H9 (cell line): Measurements from ENCODE around the gene GAL3ST1. TPM values are rescaled to one million over a fixed set of nuclear protein-coding genes. Genes with fewer than 3 reads are reported as not detected.

Experiments used
- DNase-seq: peaks from one replicate; pipeline ENCODE4 v3.0.0-alpha.2; 2017
- H2AFZ ChIP-seq: one replicate; pipeline ENCODE4 v1.6.1; 2013; ENCODE audit warnings: mild to moderate bottlenecking, low read length, control low read depth, moderate library complexity
- H2AK5ac ChIP-seq: 2 replicates; pipeline ENCODE4 v1.6.1; 2013; ENCODE audit warnings: low read length, control low read depth, mixed read lengths; ENCODE audit not compliant: insufficient read length
- H2BK120ac ChIP-seq: one replicate; pipeline ENCODE4 v1.6.1; 2013; ENCODE audit warnings: low read depth, mild to moderate bottlenecking, low read length, control low read depth, inconsistent platforms; ENCODE audit not compliant: poor library complexity, severe bottlenecking
- H2BK12ac ChIP-seq: 2 replicates; pipeline ENCODE4 v1.6.1; 2013; ENCODE audit warnings: low read length, control low read depth, mixed read lengths, low read depth; ENCODE audit not compliant: insufficient read length
- H2BK15ac ChIP-seq: 2 replicates; pipeline ENCODE4 v1.6.1; 2013; ENCODE audit warnings: low read depth, low read length, control low read depth
- H2BK20ac ChIP-seq: one replicate; pipeline ENCODE4 v1.6.1; 2013; ENCODE audit warnings: low read depth, mild to moderate bottlenecking, low read length, control low read depth, inconsistent platforms; ENCODE audit not compliant: poor library complexity, severe bottlenecking
- H2BK5ac ChIP-seq: 2 replicates; pipeline ENCODE4 v1.6.1; 2013; ENCODE audit warnings: low read length, control low read depth, mixed read lengths; ENCODE audit not compliant: insufficient read length
- H3K14ac ChIP-seq: 2 replicates; pipeline ENCODE4 v1.6.1; 2013; ENCODE audit warnings: low read length, control low read depth; ENCODE audit not compliant: insufficient read depth
- H3K18ac ChIP-seq: 2 replicates; pipeline ENCODE4 v1.6.1; 2013; ENCODE audit warnings: low read depth, mild to moderate bottlenecking, mixed read lengths, low read length, control low read depth; ENCODE audit not compliant: insufficient read length
- H3K23ac ChIP-seq: 2 replicates; pipeline ENCODE4 v1.6.1; 2013; ENCODE audit warnings: low read length, control low read depth, mixed read lengths, low read depth; ENCODE audit not compliant: insufficient read length
- H3K23me2 ChIP-seq: 2 replicates; pipeline ENCODE4 v1.6.1; 2013; ENCODE audit warnings: low read depth, mild to moderate bottlenecking, mixed read lengths, low read length, control low read depth; ENCODE audit not compliant: insufficient read length, poor library complexity, severe bottlenecking
- H3K27ac ChIP-seq: 2 replicates; pipeline ENCODE4 v1.5.1; 2013; ENCODE audit warnings: low read length, control low read depth, mixed read lengths, low read depth; ENCODE audit not compliant: insufficient read length
- H3K27me3 ChIP-seq: 2 replicates; pipeline ENCODE4 v1.6.1; 2013; ENCODE audit warnings: low read length, control low read depth, inconsistent platforms; ENCODE audit not compliant: insufficient read depth
- H3K4ac ChIP-seq: 2 replicates; pipeline ENCODE4 v1.6.1; 2013; ENCODE audit warnings: low read depth, mild to moderate bottlenecking, control low read depth, inconsistent platforms, low read length, moderate library complexity
- H3K4me1 ChIP-seq: 2 replicates; pipeline ENCODE4 v1.6.1; 2013; ENCODE audit warnings: low read length, control low read depth, inconsistent platforms; ENCODE audit not compliant: insufficient read depth
- H3K4me2 ChIP-seq: 2 replicates; pipeline ENCODE4 v1.6.1; 2013; ENCODE audit warnings: low read length, control low read depth, mixed read lengths; ENCODE audit not compliant: insufficient read length, insufficient read depth
- H3K56ac ChIP-seq: 2 replicates; pipeline ENCODE4 v1.6.1; 2013; ENCODE audit warnings: low read depth, mild to moderate bottlenecking, mixed read lengths, low read length, control low read depth; ENCODE audit not compliant: insufficient read length
- H3K79me1 ChIP-seq: 2 replicates; pipeline ENCODE4 v1.6.1; 2013; ENCODE audit warnings: low read depth, mild to moderate bottlenecking, moderate library complexity, low read length, control low read depth, inconsistent platforms; ENCODE audit not compliant: insufficient read depth, poor library complexity, severe bottlenecking
- H3K79me2 ChIP-seq: 2 replicates; pipeline ENCODE4 v1.6.1; 2013; ENCODE audit warnings: low read length, control low read depth, inconsistent platforms; ENCODE audit not compliant: insufficient read depth
- H3K9ac ChIP-seq: 2 replicates; pipeline ENCODE4 v1.6.1; 2013; ENCODE audit warnings: low read length, control low read depth, mixed read lengths; ENCODE audit not compliant: insufficient read length; ENCODE audit errors: extremely low read depth
- H3K9me3 ChIP-seq: one replicate; pipeline ENCODE4 v1.6.1; 2013; ENCODE audit warnings: low read depth, low read length, inconsistent platforms; ENCODE audit not compliant: control insufficient read depth
- H3T11ph ChIP-seq: one replicate; pipeline ENCODE4 v1.6.1; 2013; ENCODE audit warnings: mild to moderate bottlenecking, low read length, control low read depth, inconsistent platforms
- H4K20me1 ChIP-seq: one replicate; pipeline ENCODE4 v1.6.1; 2013; ENCODE audit not compliant: control insufficient read depth, insufficient read length, insufficient read depth
- H4K5ac ChIP-seq: 2 replicates; pipeline ENCODE4 v1.6.1; 2013; ENCODE audit warnings: low read depth, mild to moderate bottlenecking, mixed read lengths, low read length, control low read depth; ENCODE audit not compliant: insufficient read length
- H4K8ac ChIP-seq: replicated peaks from 2 replicates; pipeline ENCODE4 v1.6.1; 2013; ENCODE audit warnings: low read length, control low read depth, mixed read lengths, low read depth; ENCODE audit not compliant: insufficient read length
- H4K91ac ChIP-seq: 2 replicates; pipeline ENCODE4 v1.6.1; 2013; ENCODE audit warnings: low read depth, mild to moderate bottlenecking, moderate library complexity, mixed read lengths, low read length, control low read depth; ENCODE audit not compliant: insufficient read length
- H3K27ac Mint-ChIP-seq, 3 experiments: 2 replicates in 2 of 3; 3 replicates in 1 of 3; pipeline ENCODE4 v1.8.0; 2020 to 2021; ENCODE audit warnings: mixed read lengths in 3 of 3, mild to moderate bottlenecking in 1 of 3, moderate library complexity in 1 of 3
- H3K27me3 Mint-ChIP-seq: 2 replicates; pipeline ENCODE4 v1.8.0; 2021; ENCODE audit warnings: low read depth, mild to moderate bottlenecking, moderate library complexity, mixed read lengths
- H3K36me3 Mint-ChIP-seq, 3 experiments: 2 replicates in 2 of 3; 3 replicates in 1 of 3; pipeline ENCODE4 v1.8.0; 2020 to 2021; ENCODE audit warnings: low read depth in 3 of 3, mixed read lengths in 3 of 3; ENCODE audit not compliant: insufficient read depth in 1 of 3
- H3K4me1 Mint-ChIP-seq, 2 experiments: 2 replicates each; pipeline ENCODE4 v1.8.0; 2020; ENCODE audit warnings: mixed read lengths in 2 of 2
- H3K4me3 Mint-ChIP-seq, 2 experiments: 2 replicates in 1 of 2; 3 replicates in 1 of 2; pipeline ENCODE4 v1.8.0; 2020 to 2021; ENCODE audit warnings: mild to moderate bottlenecking in 2 of 2, mixed read lengths in 2 of 2, moderate library complexity in 1 of 2
- H3K9me3 Mint-ChIP-seq, 2 experiments: 2 replicates in 1 of 2; 3 replicates in 1 of 2; pipeline ENCODE4 v1.8.0; 2020; ENCODE audit warnings: mild to moderate bottlenecking in 2 of 2, mixed read lengths in 2 of 2, moderate library complexity in 1 of 2
- CTCF ChIP-seq: fragments of 200-600 bp; sonication (generic); conservative IDR thresholded peaks from 3 replicates; pipeline ENCODE4 v1.8.0; 2021; ENCODE audit warnings: antibody characterized with exemption, mild to moderate bottlenecking
- WGBS: extraction: QIAGEN DNeasy Blood & Tissue Kit; methylation state at CpG from one replicate; pipeline ENCODE4 v1.1.7; 2013; ENCODE audit warnings: missing lambda C conversion rate, low lambda C conversion rate, mixed read lengths; ENCODE audit not compliant: insufficient read length; ENCODE audit errors: extremely low coverage; 5-methylcytosine and 5-hydroxymethylcytosine counted together
- total RNA-seq: library from RNA; stranded (reverse); gene quantifications from 2 replicates; pipeline ENCODE4 v1.2.1, GENCODE V29; 2021

Gene GAL3ST1
- total RNA-seq, 1 experiment from 2014 or later = 5.1 TPM

- Histone ChIP-seq H2AFZ (no peak overlapping the region), H4K8ac (no peak overlapping the region), H3K23me2 (peaks cover 7% of the 10 kb centered on the region), H3K23ac (no peak overlapping the region), H3K79me2 (no peaks in the 10 kb centered on the region), H3K79me1 (no peaks in the 10 kb centered on the region), H3K27ac (no peak overlapping the region), H4K20me1 (peaks cover 5% of the 10 kb centered on the region), H2BK15ac (no peak overlapping the region), H2BK5ac (no peak overlapping the region), H3K9ac (no peak overlapping the region), H3K4me2 (peak overlapping the region; percentile 66), H3T11ph (no peak overlapping the region), H4K5ac (no peak overlapping the region), H2BK12ac (no peak overlapping the region), H3K4ac (no peak overlapping the region), H3K56ac (no peak overlapping the region), H3K14ac (no peak overlapping the region), H2BK20ac (no peak overlapping the region), H2BK120ac (no peak overlapping the region), H3K4me1 (no peaks in the 10 kb centered on the region), H2AK5ac (no peak overlapping the region), H3K9me3 (no peaks in the 10 kb centered on the region), H4K91ac (no peak overlapping the region), H3K18ac (no peak overlapping the region), H3K27me3 (no peaks in the 10 kb centered on the region)
- Mint-ChIP-seq H3K9me3 (no peaks in the 10 kb centered on the region), H3K27ac (no peak overlapping the region), H3K4me3 (peak overlapping the region; percentile 68 to 86), H3K36me3 (peaks cover 24 to 46% (median 40%) of the 10 kb centered on the region in 3 experiments; a peak in 6 of 7 replicates), H3K4me1 (peaks cover 11 to 21% of the 10 kb centered on the region in 2 experiments), H3K27me3 (peaks cover 5% of the 10 kb centered on the region)
- DNase-seq = peak; percentile 53
- TF ChIP-seq CTCF = peak; percentile 48; the same call in 2 of the 3 replicates
- WGBS = no CpG with 5 or more reads among the region's 12 CpGs
Observed at GRCh38 chr22:30574997-30575671, 669 bp upstream of the GAL3ST1 start.
